ENCODE results near the gene DLGAP3. TPM values are rescaled to one million over a fixed set of nuclear protein-coding genes. Genes with fewer than 3 reads are reported as not detected.

The DLGAP3 gene
- total RNA-seq, 1 experiment from 2014 or later, result 0.27 TPM

DNA sequence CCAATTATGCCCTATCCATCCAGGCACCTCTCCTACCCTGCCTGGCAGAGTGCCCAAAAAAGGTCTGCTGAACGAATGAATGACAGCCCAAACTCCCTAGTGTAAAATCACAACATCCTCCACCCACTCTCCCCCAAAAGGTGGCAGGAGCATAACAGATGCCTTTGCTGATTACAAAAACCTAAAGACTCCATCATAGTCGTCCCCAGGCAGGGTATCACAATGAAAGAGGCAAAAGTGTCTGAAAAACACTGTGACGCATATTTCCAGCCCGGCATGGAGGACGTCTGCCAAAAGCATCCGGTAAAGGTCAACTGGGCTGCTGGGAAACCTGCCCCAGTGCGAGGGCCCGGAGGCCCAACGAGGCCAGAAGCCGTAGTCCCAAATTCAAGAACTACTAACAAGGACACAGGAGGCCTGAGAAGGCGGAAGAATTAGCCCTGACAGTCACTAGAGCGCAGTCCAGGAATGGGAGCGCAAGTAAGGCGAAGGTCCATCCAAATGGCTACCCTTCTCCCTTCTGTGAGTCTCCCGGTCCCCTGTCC lies 70.5 kb downstream of the DLGAP3 start (continued):
- TF ChIP-seq, protein P1, sequence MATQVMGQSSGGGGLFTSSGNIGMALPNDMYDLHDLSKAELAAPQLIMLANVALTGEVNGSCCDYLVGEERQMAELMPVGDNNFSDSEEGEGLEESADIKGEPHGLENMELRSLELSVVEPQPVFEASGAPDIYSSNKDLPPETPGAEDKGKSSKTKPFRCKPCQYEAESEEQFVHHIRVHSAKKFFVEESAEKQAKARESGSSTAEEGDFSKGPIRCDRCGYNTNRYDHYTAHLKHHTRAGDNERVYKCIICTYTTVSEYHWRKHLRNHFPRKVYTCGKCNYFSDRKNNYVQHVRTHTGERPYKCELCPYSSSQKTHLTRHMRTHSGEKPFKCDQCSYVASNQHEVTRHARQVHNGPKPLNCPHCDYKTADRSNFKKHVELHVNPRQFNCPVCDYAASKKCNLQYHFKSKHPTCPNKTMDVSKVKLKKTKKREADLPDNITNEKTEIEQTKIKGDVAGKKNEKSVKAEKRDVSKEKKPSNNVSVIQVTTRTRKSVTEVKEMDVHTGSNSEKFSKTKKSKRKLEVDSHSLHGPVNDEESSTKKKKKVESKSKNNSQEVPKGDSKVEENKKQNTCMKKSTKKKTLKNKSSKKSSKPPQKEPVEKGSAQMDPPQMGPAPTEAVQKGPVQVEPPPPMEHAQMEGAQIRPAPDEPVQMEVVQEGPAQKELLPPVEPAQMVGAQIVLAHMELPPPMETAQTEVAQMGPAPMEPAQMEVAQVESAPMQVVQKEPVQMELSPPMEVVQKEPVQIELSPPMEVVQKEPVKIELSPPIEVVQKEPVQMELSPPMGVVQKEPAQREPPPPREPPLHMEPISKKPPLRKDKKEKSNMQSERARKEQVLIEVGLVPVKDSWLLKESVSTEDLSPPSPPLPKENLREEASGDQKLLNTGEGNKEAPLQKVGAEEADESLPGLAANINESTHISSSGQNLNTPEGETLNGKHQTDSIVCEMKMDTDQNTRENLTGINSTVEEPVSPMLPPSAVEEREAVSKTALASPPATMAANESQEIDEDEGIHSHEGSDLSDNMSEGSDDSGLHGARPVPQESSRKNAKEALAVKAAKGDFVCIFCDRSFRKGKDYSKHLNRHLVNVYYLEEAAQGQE (IDR thresholded peaks at IDR 0.05; ENCODE audit: low read depth), result no peak
- TF ChIP-seq ZFX (IDR thresholded peaks at IDR 0.05) (no peak), ZNF274 (IDR thresholded peaks at IDR 0.05; ENCODE audit: low read depth, low read length) (no peak), YY1 (IDR thresholded peaks at IDR 0.05; ENCODE audit: extremely low read depth, insufficient replicate concordance, low read depth, low read length) (no peak), JUND (IDR thresholded peaks at IDR 0.05) (no peak)
- TF ChIP-seq, protein P2, sequence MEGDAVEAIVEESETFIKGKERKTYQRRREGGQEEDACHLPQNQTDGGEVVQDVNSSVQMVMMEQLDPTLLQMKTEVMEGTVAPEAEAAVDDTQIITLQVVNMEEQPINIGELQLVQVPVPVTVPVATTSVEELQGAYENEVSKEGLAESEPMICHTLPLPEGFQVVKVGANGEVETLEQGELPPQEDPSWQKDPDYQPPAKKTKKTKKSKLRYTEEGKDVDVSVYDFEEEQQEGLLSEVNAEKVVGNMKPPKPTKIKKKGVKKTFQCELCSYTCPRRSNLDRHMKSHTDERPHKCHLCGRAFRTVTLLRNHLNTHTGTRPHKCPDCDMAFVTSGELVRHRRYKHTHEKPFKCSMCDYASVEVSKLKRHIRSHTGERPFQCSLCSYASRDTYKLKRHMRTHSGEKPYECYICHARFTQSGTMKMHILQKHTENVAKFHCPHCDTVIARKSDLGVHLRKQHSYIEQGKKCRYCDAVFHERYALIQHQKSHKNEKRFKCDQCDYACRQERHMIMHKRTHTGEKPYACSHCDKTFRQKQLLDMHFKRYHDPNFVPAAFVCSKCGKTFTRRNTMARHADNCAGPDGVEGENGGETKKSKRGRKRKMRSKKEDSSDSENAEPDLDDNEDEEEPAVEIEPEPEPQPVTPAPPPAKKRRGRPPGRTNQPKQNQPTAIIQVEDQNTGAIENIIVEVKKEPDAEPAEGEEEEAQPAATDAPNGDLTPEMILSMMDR (IDR thresholded peaks at IDR 0.05 in 2 of 3, conservative IDR thresholded peaks at IDR 0.05 in 1 of 3; ENCODE audit: borderline replicate concordance in 1 of 3, insufficient read depth in 1 of 3, low read depth in 2 of 3, low read length in 2 of 3), result no peak

DNA sequence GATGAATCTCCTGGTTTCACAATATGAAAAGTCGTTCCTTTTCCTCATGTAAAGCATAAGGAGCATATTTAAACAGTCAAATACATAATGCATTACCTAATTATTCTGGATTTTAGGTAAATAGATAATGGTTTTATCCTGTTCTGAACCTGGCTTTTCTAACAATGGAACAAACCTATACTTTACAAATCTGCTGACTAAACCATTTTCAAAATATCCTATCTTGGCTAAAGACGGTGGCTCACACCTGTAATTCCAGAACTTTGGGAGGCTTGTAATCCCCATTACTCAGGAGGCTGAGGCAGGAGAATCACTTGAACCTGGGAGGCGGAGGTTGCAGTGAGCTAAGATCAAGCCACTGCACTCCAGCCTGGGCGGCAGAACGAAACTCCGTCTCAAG lies 72.8 kb downstream of the DLGAP3 start:
- peaks cover 10 to 14% of the 10 kb centered on the region in 2 experiments; a peak in 3 of 4 replicates for H3K36me3 ChIP-seq (ENCODE audit: control insufficient read depth in 1 of 2, insufficient read depth in 2 of 2, low read length in 2 of 2)
- ChIA-PET POLR2A (interaction anchor here (0.8 kb wide), 1 partner anchor 913 kb away, joined by 3 read pairs; no protein-coding TSS in a partner anchor), CTCF (no interaction called here), RAD21 (ENCODE audit: low non-redundant PET in 1 of 2, low total read pairs in 2 of 2, uncharacterized antibody in 2 of 2, unreplicated experiment in 2 of 2) (no interaction called here)
- H3K4me3 ChIP-seq (replicated peaks in 1 of 2; ENCODE audit: low read depth in 1 of 2, low read length in 2 of 2), result no peak overlapping the region
- BruUV-seq (replicated peaks), result no TSS peak
- H4K20me1 ChIP-seq (ENCODE audit: insufficient read depth), result no peaks in the 10 kb centered on the region
- no peak overlapping the region for H3K27ac ChIP-seq (ENCODE audit: low read depth, low read length)
- no peak overlapping the region for H3K4me2 ChIP-seq (ENCODE audit: low read length)
- H3K27me3 ChIP-seq (ENCODE audit: insufficient read depth, low read length), result no peaks in the 10 kb centered on the region
- no peak overlapping the region for H3K9ac ChIP-seq (ENCODE audit: low read length)
- peaks cover 52% of the 10 kb centered on the region for H3K79me2 ChIP-seq (ENCODE audit: insufficient read depth, low read length)
- no peaks in the 10 kb centered on the region for H3K9me2 ChIP-seq (ENCODE audit: insufficient read depth)
- DNase-seq (ENCODE audit: low read depth, low spot score), result no peak
- ATAC-seq, result no peak
- intact Hi-C loops (cut with micrococcal nuclease), result loop anchor here (10.0 kb wide), 2 partner anchors 438 to 918 kb away; no protein-coding TSS in a partner anchor
- H3K9me3 ChIP-seq (ENCODE audit: control insufficient read depth in 1 of 2, insufficient read depth in 1 of 2, low read depth in 1 of 2, low read length in 2 of 2), result no peaks in the 10 kb centered on the region
- H3K4me1 ChIP-seq (ENCODE audit: control insufficient read depth in 1 of 2, insufficient read depth in 2 of 2, low read length in 2 of 2), result peaks cover 8 to 20% of the 10 kb centered on the region in 2 experiments
- H2AFZ ChIP-seq (ENCODE audit: low read depth, low read length, poor library complexity, severe bottlenecking), result no peak overlapping the region
- TF ChIP-seq JUND (IDR thresholded peaks at IDR 0.05) (no peak), POLR2AphosphoS5 (IDR thresholded peaks at IDR 0.05; ENCODE audit: low read depth, low read length) (no peak), CBX3 (IDR thresholded peaks at IDR 0.05; ENCODE audit: low read depth) (no peak), EGR1 (IDR thresholded peaks at IDR 0.05; ENCODE audit: low read depth) (no peak), POLR2A (IDR thresholded peaks at IDR 0.05; ENCODE audit: borderline replicate concordance, extremely low read depth, insufficient read depth, insufficient read length) (no peak), RAD21 (IDR thresholded peaks at IDR 0.05; ENCODE audit: low read depth) (no peak), ZNF274 (IDR thresholded peaks at IDR 0.05; ENCODE audit: low read depth, low read length) (no peak), CEBPB (IDR thresholded peaks at IDR 0.05; ENCODE audit: low read depth) (no peak), SRF (IDR thresholded peaks at IDR 0.05; ENCODE audit: low read depth) (no peak), ELF1 (IDR thresholded peaks at IDR 0.05; ENCODE audit: borderline replicate concordance, low read depth) (no peak), EZH2 (IDR thresholded peaks at IDR 0.05) (no peak)
- TF ChIP-seq, protein P1 (IDR thresholded peaks at IDR 0.05; ENCODE audit: low read depth), result no peak
- TF ChIP-seq, protein P3, sequence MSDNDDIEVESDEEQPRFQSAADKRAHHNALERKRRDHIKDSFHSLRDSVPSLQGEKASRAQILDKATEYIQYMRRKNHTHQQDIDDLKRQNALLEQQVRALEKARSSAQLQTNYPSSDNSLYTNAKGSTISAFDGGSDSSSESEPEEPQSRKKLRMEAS (IDR thresholded peaks at IDR 0.05), result no peak

All from HCT116 (cell line).